Erythroblast (primary cell): ENCODE measurements around the gene FAM107B.

Source experiments
- GATA1 ChIP-seq: IDR thresholded peaks from 2 replicates; pipeline ENCODE4 v1.6.1; 2011; ENCODE audit warnings: low read depth, mild to moderate bottlenecking, control low read depth, low read length, moderate library complexity
- POLR2A ChIP-seq: IDR thresholded peaks from 2 replicates; pipeline ENCODE4 v1.6.1; 2011; ENCODE audit warnings: mild to moderate bottlenecking, low read length

GRCh38 chr10:14821635-14822375 is 47.1 kb upstream of the FAM107B start:
- TF ChIP-seq POLR2A: no peak
- no peak for TF ChIP-seq GATA1
